Muscle layer of colon (tissue), 2 donors: ENCODE results near the gene PRUNE2.

Experiments used
- H3K27ac ChIP-seq: one replicate; pipeline ENCODE4 v1.7.0; 2013; ENCODE audit warnings: low read depth, mild to moderate bottlenecking, low read length, moderate library complexity
- H3K27me3 ChIP-seq, 2 donors: one replicate each; pipeline ENCODE4 v1.7.0; 2013; ENCODE audit warnings: low read length in 2 of 2, mild to moderate bottlenecking in 2 of 2; ENCODE audit not compliant: insufficient read depth in 2 of 2, control insufficient read depth in 1 of 2
- H3K36me3 ChIP-seq: one replicate; pipeline ENCODE4 v1.7.0; 2013; ENCODE audit warnings: mild to moderate bottlenecking, low read length; ENCODE audit not compliant: insufficient read depth
- H3K4me1 ChIP-seq: one replicate; pipeline ENCODE4 v1.7.0; 2013; ENCODE audit warnings: mild to moderate bottlenecking, low read length; ENCODE audit not compliant: insufficient read depth
- H3K4me3 ChIP-seq, 2 donors: one replicate each; pipeline ENCODE4 v1.7.0; 2013; ENCODE audit warnings: low read length in 2 of 2, low read depth in 1 of 2, mild to moderate bottlenecking in 1 of 2, moderate library complexity in 1 of 2
- H3K9ac ChIP-seq: one replicate; pipeline ENCODE4 v1.7.0; 2013; ENCODE audit warnings: low read length
- H3K9me3 ChIP-seq: one replicate; pipeline ENCODE4 v1.7.0; 2013; ENCODE audit warnings: mild to moderate bottlenecking, low read length
- donor health status: abdominal sarcoma.
- donor health status: Adenocarcinoma of cecum.

Gene PRUNE2

DNA sequence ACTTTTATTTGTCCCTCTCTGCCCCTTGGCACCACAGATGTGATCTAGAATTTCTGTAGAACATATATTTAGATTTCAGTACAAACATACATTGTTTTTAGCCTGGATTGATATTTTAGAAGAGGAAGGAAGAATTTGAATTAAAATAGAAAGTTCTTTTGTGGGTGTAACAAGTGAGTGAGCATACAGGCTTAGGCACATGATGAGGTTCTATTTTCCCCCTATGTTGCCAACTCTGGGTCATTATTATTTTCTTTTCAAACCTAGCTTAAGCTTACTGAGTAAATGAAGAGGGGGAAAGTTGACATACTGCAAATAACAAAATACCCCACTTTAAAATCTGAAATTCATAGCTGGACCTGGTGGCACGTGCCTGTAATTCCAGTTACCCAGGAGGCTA is 344.0 kb downstream of the PRUNE2 start:
- no peak overlapping the region for H3K27ac ChIP-seq
- no peaks in the 10 kb centered on the region for H3K27me3 ChIP-seq
- H3K9me3 ChIP-seq, result no peaks in the 10 kb centered on the region
- H3K9ac ChIP-seq, result no peak overlapping the region
- H3K4me3 ChIP-seq, result no peak overlapping the region
- H3K4me1 ChIP-seq, result no peaks in the 10 kb centered on the region
- H3K36me3 ChIP-seq, result no peaks in the 10 kb centered on the region
